HTERT RPE-1 (cell line): ENCODE results near the gene MEF2C.
"Not testable (repeated sequence)": the region's sequence is repeated elsewhere in the genome, so short reads cannot be mapped to it uniquely, and the experiment has no call there.

ENCODE experiments used
- in situ Hi-C: fragments of 300-500 bp; cut with MboI; formaldehyde crosslinking; loops from 4 replicates; pipeline ENCODE4 v1.14.3; 2020; ENCODE audit warnings: low sequenced_read_pairs

Gene MEF2C

GRCh38 chr5:88883059-88883835, at the start of gene MEF2C:
MEF2C (minus strand) TSS chr5:88883184; CDS start chr5:88823788, 59,396 bp downstream.
- in situ Hi-C loops = no loop called here

- in situ Hi-C loops = no loop called here
Measured at GRCh38 chr5:88932541-88932940, 49.6 kb upstream of the MEF2C start.

GRCh38 chr5:88930335-88930734, 47.4 kb upstream of the MEF2C start:
- in situ Hi-C loops = no loop called here

- in situ Hi-C loops = no loop called here
Measured at GRCh38 chr5:88929385-88929784, 46.4 kb upstream of the MEF2C start.

- in situ Hi-C loops = no loop called here
Measured at GRCh38 chr5:88926774-88927173, 43.8 kb upstream of the MEF2C start.

- in situ Hi-C loops = no loop called here
Measured at GRCh38 chr5:88925692-88926490, 42.9 kb upstream of the MEF2C start.

- in situ Hi-C loops = no loop called here
Measured at GRCh38 chr5:88924330-88924657, 41.3 kb upstream of the MEF2C start.

- in situ Hi-C loops = no loop called here
Measured at GRCh38 chr5:88923623-88924329, 40.8 kb upstream of the MEF2C start.

- in situ Hi-C loops = not testable (repeated sequence)
Measured at GRCh38 chr5:88912743-88913142, 29.8 kb upstream of the MEF2C start.

GRCh38 chr5:88911059-88911572, 28.1 kb upstream of the MEF2C start:
- in situ Hi-C loops = not testable (repeated sequence)

- in situ Hi-C loops = not testable (repeated sequence)
Measured at GRCh38 chr5:88904478-88904877, 21.5 kb upstream of the MEF2C start.

- in situ Hi-C loops = not testable (repeated sequence)
Measured at GRCh38 chr5:88903966-88904365, 21.0 kb upstream of the MEF2C start.

- in situ Hi-C loops = not testable (repeated sequence)
Measured at GRCh38 chr5:88901077-88901476, 18.1 kb upstream of the MEF2C start.

- in situ Hi-C loops = no loop called here
Measured at GRCh38 chr5:88899096-88899737, 16.2 kb upstream of the MEF2C start.

GRCh38 chr5:88897748-88898147, 14.8 kb upstream of the MEF2C start:
- in situ Hi-C loops = no loop called here

- in situ Hi-C loops = no loop called here
Measured at GRCh38 chr5:88895681-88896501, 12.9 kb upstream of the MEF2C start.

GRCh38 chr5:88892669-88893068, 9.7 kb upstream of the MEF2C start:
- in situ Hi-C loops = no loop called here

- in situ Hi-C loops = no loop called here
Measured at GRCh38 chr5:88890070-88890781, 7.2 kb upstream of the MEF2C start.
